SKM-1 treated with dmso at 0.1 percent for 144 hours (cell line): Measurements from ENCODE around the gene HPS1.

ENCODE experiments used
- DNase-seq: peaks from one replicate; lab custom pipeline; 2025; ENCODE audit not compliant: unreplicated experiment; lab: John Stamatoyannopoulos, UW

The HPS1 gene

GRCh38 chr10:98370831-98371820 is 75.6 kb downstream of the HPS1 start:
- DNase-seq, result no peak

DNA sequence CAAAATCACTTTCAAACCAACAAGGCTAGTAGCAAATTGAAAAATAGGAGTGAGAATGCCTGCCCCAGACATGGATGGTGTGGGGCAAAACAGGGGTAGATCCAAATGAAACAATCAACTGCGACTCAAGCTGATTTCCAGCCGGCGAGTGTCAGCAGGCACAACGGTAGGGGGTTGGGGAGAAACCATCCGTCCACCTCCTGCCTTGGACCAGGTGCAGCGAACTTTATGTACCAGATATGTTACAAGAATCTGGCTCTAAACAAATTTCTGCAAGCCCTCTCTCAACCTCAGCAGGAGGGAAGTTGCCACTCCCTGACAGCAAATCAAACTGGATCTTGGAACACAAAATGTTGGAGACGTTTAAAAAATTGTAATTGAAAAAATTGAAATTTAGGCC is 76.9 kb downstream of the HPS1 start:
- no peak for DNase-seq

DNA sequence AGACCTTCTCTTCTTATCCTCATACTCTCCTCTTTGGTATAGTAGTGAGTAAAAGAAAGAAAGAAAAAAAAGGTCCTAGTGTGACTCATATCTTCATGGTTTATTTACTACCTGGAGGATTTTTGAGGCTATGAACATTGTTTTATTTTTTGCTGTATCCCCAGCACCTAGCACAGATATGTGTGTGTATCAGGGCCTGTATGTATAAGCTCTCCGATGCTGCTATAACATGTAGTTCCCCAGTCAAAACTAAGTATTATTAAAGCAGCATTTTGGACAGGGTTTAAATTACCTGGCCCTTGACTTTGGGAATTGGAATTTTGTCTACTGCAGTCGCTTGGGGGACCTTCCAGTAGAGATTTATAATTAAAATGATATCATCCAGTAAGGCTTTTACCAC is 78.1 kb downstream of the HPS1 start:
- DNase-seq, result no peak

- no peak for DNase-seq
These were observed 78.9 kb downstream of the HPS1 start for GRCh38 chr10:98367604-98368451.
